GM12892 (cell line): ENCODE measurements around the gene SVBP.

Experiments used
- DNase-seq: peaks from one replicate; pipeline ENCODE4 v3.0.0; 2011; ENCODE audit not compliant: insufficient read length
- FAIRE-seq: peaks from 2 replicates; lab custom pipeline; 2011; peaks lifted over from hg19 to GRCh38; lab: Jason Lieb, UNC
- POLR2A ChIP-seq: IDR thresholded peaks from 2 replicates; pipeline ENCODE4 v1.6.1; 2011; ENCODE audit warnings: low read depth, low read length, control low read depth
- POLR2AphosphoS5 ChIP-seq: IDR thresholded peaks from 2 replicates; pipeline ENCODE4 v1.6.1; 2011; ENCODE audit warnings: low read depth, low read length, control low read depth
- TAF1 ChIP-seq: IDR thresholded peaks from 2 replicates; pipeline ENCODE4 v1.6.1; 2011; ENCODE audit warnings: low read depth, mild to moderate bottlenecking, control low read depth, low read length, borderline replicate concordance

Gene SVBP

DNA sequence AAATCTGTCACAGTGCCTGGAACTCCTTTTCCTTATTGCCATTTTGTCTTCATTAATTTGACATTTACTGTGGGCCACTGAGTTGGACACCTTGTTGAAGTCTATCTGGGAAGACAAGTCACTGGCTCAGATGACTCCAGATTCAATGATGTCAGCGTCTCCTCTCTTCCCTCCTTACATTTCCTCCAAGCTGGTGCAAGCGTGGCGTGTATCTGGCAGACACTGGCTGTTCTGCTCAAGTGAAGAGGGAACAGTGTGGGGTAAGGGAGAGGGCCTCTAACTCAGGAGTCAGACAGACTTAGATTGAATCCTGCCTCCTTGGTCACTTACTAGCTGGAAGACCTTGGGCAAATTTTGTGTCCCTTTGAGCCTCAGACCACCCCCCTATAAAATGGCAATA lies 20.5 kb upstream of the SVBP start:
- TF ChIP-seq POLR2A (no peak), TAF1 (no peak), POLR2AphosphoS5 (no peak)
- FAIRE-seq, result no peak
- DNase-seq, result no peak

DNA sequence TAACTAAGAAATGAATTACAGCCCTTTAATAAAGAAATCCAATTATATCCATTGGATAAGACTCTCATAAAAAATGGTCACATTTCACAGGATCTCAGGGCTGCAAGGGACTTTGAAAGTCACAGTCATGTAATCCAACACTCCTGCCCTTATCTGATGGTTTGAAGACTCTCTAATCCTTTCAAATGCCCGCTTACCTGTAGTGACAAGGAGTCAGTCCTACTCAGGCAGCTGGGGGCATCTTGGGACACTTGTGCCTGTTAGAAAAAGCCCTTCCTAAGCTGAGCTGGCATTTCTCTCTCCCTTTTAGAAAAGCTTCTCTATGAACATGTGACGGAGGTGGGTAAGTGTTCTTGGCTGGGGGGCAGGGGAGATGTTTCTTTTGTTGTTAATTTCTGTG lies 18.2 kb upstream of the SVBP start:
- TF ChIP-seq POLR2A (no peak), POLR2AphosphoS5 (no peak), TAF1 (no peak)
- DNase-seq (no peak), FAIRE-seq (no peak)

DNA sequence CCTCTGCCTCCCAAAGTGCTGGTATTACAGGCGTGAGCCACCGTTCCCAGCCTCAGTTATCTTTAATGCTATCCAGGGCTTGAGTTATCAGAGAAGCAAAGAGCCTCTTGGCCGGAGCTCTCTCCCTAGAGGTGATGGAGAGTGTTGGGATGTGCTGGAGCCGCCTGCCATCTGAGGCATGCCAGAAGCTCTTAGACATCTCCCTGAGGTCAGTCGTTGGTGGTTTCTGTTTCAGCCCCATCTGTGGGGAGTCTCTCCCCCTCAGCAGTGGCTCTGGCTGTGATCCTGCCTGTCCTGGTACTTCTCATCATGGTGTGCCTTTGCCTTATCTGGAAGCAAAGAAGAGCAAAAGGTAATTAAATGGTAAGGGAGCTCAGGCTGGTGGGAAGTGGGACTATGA lies 17.6 kb upstream of the SVBP start:
- DNase-seq (no peak), FAIRE-seq (no peak)
- TF ChIP-seq POLR2A (no peak), TAF1 (no peak), POLR2AphosphoS5 (no peak)

DNA sequence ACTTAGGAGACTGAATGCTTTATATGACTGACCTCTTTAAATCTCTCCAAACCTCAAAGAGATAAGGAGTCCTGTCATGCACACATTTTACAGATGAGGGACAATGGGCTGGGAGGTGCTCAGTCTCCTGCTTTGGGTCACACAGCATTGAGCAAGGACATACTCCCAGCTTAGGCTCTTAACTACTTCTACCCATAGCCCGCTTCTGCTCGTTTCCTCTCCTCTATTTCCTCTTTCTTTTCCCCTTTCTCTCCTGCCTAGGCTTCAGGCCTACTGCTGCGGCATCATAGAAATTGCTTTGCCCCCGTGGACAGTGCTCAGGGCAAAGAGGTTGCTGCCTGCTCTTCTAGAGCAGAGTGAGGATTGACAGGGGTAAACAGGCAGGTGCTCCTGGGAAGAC lies 16.8 kb upstream of the SVBP start:
- DNase-seq (no peak), FAIRE-seq (no peak)
- TF ChIP-seq POLR2AphosphoS5 (no peak), TAF1 (no peak), POLR2A (no peak)

DNA sequence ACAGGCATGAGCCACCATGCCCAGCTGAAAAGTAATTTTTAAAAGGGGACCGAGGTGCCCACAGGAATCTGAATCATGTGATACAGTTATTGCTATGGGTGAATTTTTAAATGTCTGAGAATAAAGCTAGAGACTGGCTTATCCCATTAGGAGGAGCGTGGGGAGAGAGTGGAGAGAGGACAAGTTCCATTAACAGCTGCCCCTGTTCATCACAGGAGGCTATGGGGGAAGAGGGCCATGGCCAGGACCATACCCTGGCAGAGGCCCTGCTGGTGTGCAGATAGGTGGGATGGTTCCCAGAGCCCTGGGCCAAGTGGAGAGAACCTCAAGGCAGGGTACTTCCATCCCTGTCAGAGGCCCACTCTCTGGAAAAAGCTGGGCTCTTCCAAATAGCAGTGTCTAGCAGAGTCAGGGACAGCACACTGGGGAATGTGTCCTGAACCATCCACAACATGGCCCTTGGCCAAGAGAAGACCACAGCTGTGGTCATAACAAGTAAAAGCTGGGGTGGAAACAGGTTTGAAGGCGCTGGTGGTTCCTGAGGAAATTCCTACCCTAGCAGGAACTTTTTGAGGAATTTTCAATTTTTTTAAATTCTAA lies 15.5 kb upstream of the SVBP start:
- TF ChIP-seq POLR2A, result no peak
- no peak for TF ChIP-seq POLR2AphosphoS5
- TF ChIP-seq TAF1, result no peak
- DNase-seq (no peak), FAIRE-seq (no peak)

DNA sequence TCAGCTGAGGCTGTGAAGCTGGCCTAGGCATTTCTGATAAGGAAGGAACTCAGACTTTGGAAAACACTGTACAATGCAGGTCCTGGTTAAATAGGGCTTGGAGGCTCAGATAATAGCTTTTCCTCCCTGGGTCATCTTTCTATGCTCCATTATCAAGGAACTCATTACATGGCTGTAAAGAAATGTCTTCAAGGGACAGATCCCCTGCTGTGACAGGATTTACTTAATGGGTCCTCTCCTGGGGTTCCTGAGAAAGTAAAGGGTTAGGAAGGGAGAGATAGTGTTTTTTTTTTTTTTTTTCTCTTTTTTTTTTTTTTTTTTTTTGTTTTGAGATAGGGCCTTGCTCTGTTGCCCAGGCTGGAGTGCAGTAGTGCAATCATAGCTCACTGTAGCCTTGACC lies 14.1 kb upstream of the SVBP start:
- FAIRE-seq, result no peak
- no peak for DNase-seq

DNA sequence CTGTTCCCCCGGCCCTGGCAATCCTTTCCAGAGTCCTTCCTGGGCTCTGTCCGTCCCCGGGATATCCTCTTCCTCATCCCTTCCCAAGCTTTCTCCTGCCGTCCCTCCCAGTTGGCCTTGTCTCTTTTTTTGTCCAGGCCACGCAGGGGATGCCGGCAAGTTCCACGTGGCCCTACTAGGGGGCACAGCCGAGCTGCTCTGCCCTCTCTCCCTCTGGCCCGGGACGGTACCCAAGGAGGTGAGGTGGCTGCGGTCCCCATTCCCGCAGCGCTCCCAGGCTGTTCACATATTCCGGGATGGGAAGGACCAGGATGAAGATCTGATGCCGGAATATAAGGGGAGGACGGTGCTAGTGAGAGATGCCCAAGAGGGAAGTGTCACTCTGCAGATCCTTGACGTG lies 13.4 kb upstream of the SVBP start:
- TF ChIP-seq POLR2A (no peak), TAF1 (no peak), POLR2AphosphoS5 (no peak)
- FAIRE-seq (no peak), DNase-seq (no peak)

More for the DNA sequence above, 14.1 kb upstream of the SVBP start:
- TF ChIP-seq TAF1 (no peak), POLR2A (no peak), POLR2AphosphoS5 (no peak)

DNA sequence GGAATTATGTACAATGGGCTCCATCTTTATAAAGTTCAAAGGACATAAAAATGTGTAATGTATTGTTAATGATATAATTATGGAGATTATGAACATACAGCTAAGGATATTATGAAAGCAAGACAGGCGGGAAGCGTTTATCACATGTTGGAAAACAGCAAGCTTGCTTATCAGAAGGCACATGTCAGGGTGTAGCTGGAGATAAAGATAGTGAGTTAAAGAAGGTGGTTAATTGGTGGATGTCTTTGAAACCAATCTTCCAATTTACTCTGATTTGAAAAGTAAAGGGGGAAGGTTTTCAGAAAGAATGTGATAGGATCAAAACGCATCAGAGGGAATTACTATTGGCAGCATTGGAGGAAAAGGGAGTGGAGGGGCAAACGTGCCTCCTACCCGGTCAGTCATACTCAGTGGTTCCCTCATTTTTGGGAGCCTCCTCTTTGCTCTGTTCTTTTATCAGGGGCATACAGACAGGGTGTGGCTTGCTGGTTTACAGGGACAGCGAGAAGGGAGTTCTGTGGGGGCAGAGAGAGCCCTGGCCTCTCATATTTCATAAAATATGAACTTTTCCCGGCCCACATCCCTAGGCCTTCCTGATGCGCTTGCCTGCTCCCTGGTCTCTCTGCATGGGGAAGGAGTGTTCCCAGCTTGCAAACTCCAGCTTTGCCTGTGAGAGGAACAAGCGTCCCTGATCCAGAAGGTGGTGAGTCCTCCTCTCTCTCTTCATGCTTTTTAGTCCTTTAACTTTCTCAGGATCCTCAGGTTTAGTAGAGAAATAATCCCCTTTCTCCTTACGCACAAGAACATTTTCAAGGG lies 8.0 kb upstream of the SVBP start:
- no peak for FAIRE-seq
- TF ChIP-seq POLR2A, result no peak
- TF ChIP-seq POLR2AphosphoS5, result no peak
- TF ChIP-seq TAF1, result no peak
- DNase-seq, result no peak

DNA sequence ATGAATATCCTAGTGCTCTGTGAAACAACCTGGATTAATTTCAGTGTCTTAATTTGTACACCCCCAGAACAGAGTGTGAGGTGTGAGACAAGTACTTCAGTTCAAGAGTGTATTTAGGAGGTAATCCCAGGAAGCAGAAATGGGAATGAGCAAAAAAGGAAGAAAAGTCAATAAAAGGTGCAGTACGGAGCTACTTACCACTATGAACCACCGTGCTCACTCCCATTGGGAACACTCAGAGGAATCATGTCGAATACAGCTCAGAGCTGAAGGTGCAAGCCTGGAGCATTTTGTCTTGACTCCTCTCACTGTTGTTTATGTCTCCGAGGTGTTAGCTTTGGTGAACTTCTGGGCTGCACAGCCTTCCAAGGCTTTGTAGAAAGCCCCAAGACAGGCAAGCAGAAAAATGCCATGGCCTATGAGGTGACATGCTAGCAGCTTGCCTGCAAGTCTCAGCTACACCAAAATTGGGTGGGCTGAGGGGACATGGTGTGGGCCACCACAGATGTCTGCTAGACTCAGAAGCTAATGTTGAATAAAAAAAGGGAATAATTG lies 7.4 kb upstream of the SVBP start:
- DNase-seq, result no peak
- TF ChIP-seq TAF1 (no peak), POLR2A (no peak), POLR2AphosphoS5 (no peak)
- FAIRE-seq, result no peak

DNA sequence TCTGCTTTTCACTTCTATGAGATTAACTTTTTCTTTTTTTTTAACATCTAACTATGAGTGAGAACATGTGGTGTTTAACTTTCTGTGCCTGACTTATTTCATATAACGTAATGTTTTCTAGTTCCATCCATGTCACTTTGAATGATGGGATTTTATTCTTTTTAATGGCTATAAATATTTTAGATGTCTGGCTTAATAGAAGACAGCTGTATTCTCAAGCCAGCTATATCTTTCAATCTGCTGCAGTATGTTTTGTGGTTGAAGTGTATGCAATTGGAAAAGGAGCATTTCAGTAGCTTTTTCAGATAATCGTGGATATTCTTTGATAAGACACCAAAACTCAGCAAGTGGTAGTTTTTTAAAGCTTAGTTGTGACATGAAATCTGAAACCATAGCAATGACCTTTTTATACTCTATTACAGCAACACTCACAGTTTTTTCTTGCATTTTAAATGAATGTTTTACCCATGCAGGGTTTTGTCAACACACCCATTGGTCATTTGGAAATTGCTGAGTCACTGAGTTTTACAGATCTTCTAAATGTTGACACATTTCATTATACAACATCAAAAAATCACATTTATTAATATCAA lies 5.7 kb upstream of the SVBP start:
- DNase-seq, result no peak
- TF ChIP-seq TAF1 (no peak), POLR2AphosphoS5 (no peak), POLR2A (no peak)
- FAIRE-seq, result peak; percentile 78

DNA sequence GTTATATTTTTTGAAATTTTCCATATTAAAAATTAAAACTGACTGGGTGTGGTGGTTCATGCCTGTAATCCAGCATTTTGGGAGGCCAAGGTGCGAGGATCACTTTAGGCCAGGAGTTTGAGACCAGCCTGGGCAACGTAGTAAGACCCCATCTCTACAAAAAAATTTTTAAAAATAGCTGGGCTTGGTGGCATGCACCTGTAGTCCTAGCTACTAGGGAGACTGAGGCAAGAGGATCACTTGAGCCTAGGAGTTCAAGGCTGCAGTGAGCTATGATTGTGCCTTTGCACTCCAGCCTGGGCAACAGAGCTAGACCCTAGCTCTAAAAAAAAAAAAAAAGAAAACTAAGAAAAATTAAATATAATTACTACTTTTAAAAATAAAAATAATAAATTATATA lies 4.5 kb upstream of the SVBP start:
- no peak for FAIRE-seq
- no peak for TF ChIP-seq TAF1
- TF ChIP-seq POLR2AphosphoS5, result no peak
- no peak for TF ChIP-seq POLR2A
- DNase-seq, result no peak

DNA sequence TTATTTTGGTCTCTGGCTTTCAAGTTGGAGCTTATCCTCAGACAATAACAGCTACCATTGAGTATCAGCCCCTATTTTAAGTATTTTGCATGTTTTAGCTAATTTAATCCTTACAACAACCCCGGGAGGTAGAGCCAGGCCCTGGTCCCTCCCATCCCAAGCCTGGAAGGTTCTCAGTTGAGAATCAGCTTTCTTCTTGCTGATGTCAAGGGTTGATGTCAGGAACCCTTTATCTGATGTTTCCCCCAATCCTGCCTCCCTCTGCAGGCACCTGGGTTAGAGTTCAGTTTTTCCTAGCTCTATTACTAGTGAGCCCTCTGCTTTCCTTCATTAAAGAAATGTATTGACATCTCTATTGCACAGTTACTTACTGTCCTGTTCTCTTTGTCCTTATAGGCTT lies 3.6 kb upstream of the SVBP start:
- TF ChIP-seq POLR2AphosphoS5 (no peak), TAF1 (no peak)
- FAIRE-seq (peak; percentile 9), DNase-seq (no peak)

DNA sequence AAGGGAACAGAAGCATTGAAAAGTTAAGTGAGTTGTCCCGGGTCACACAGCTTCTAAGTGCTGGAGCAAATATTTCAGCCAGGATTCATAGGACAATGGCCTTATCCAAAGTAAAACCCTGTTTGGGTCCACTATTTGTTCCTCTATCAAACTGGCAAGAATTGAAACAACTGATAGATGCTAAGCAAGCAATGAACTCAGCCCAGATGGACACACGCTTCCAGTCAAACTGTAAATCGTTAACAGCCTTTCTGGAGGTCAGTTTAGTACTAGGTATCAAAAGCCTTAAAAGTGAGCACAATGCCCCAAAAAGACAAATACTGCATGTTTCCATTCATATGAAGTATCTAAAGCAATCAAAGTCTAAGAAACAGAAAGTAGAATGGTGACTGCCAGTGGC lies 779 bp upstream of the SVBP start:
- FAIRE-seq (no peak), DNase-seq (no peak)
- TF ChIP-seq TAF1 (no peak), POLR2AphosphoS5 (no peak), POLR2A (no peak)
